Activated naive CD4-positive, alpha-beta T cell treated with anti-CD3 and anti-CD28 coated beads, Interleukin-2, amount 50 U/mL, for 72 hours (primary cell): ENCODE results near the gene ITGA8. TPM values are rescaled to one million over a fixed set of nuclear protein-coding genes. Genes with fewer than 3 reads are reported as not detected.

Experiments
- ATAC-seq, 2 donors: fragments of 150-1000 bp; cut with Tn5 transposase; 2 replicates each; pipeline ENCODE4 v1.10.0; 2021; ENCODE audit warnings: mild to moderate bottlenecking in 2 of 2, moderate library complexity in 2 of 2
- DNase-seq, 2 donors: peaks; one replicate each; pipeline ENCODE4 v3.0.0; 2021 to 2022; ENCODE audit warnings: low spot score in 2 of 2
- H3K27ac Mint-ChIP-seq, 2 donors: one replicate each; pipeline ENCODE4 v1.8.0; 2022; ENCODE audit warnings: mild to moderate bottlenecking in 2 of 2, mixed read lengths in 2 of 2
- H3K36me3 Mint-ChIP-seq, 2 donors: one replicate each; pipeline ENCODE4 v1.8.0; 2022; ENCODE audit warnings: mixed read lengths in 2 of 2
- H3K9me3 Mint-ChIP-seq, 2 donors: one replicate each; pipeline ENCODE4 v1.8.0; 2022; ENCODE audit warnings: mixed read lengths in 2 of 2
- total RNA-seq, 2 donors: library from RNA; stranded (reverse); gene quantifications; one replicate each; pipeline ENCODE4 v1.2.3, GENCODE V29; 2022

The ITGA8 gene
- total RNA-seq, 2 donors from 2014 or later: not detected

DNA sequence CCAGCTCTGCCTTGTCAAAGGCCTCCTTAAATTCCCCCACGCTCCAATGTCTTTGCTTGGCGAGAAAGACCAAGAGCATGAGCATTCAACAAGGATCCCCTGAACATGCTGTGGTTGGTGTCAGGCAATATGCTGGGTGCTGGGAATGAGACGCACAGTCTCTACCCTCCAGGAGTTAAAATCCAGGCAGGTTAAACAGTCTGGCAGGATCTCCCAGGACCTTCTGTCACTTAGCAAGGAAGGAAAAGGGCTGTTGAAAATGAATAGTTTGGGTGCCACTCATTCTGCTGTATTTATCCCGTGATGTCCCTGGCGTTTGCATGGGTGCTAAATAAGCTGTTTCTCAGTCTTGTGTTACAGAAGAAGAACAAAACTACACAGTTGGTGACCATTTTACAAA, 21.9 kb upstream of the ITGA8 start:
- ATAC-seq: no peak
- Mint-ChIP-seq H3K27ac (no peak overlapping the region), H3K9me3 (no peaks in the 10 kb centered on the region), H3K36me3 (no peaks in the 10 kb centered on the region)
- DNase-seq: no peak

DNA sequence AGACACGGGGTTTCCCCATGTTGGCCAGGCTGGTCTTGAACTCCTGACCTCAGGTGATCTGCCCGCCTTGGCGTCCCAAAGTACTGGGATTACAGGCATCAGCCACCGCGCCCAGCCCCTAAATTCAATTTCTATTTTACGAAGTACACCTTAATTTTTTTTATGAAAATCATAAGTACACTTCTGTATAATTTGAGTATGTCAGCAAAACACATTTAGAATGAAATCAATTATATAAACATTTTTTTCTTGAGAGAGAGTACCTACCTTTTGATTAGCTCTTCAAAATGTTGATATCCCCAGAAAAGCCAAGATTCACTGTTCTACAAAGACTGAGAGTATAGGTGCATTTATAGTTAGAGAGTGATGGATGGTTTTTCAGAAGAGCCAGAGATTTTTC, 20.5 kb upstream of the ITGA8 start:
- ATAC-seq (no peak), DNase-seq (no peak)
- Mint-ChIP-seq H3K27ac (no peak overlapping the region), H3K9me3 (no peaks in the 10 kb centered on the region), H3K36me3 (no peaks in the 10 kb centered on the region)

DNA sequence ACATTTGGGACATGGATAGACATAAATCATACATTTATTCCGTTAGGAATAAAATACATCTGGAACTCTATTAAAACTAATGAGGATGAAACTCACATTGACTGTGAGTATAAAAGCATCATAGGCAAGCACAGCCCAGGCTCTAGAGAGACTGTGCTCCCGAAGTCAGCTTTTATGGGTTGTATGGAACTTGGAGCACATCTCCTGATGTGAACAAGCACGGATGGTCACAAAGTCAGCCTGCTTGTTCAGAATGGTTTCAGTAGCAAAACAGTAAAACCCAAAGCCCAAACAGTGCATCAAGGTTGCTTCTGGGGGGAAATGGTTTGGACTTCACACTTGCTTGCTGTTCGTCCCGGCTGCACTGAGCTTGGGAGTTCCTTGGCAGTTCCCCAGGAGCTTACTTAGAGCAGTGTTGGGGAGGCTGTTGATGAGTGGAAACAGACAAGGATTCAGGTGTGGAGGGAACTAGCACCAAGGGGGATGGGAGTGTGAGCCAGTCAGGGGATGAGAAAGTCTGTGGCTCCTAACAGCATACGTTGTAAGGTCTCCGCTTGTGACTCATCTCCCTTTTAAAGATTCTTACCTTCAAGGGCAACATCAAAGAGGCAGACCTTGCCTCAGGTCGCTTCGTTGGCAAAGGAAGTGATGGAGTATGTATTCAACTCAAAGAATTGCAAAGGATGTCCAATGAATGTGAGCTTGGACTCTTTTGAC, 19.7 kb upstream of the ITGA8 start:
- no peak overlapping the region for H3K27ac Mint-ChIP-seq
- H3K36me3 Mint-ChIP-seq: no peaks in the 10 kb centered on the region
- no peak for DNase-seq
- no peaks in the 10 kb centered on the region for H3K9me3 Mint-ChIP-seq
- no peak for ATAC-seq

DNA sequence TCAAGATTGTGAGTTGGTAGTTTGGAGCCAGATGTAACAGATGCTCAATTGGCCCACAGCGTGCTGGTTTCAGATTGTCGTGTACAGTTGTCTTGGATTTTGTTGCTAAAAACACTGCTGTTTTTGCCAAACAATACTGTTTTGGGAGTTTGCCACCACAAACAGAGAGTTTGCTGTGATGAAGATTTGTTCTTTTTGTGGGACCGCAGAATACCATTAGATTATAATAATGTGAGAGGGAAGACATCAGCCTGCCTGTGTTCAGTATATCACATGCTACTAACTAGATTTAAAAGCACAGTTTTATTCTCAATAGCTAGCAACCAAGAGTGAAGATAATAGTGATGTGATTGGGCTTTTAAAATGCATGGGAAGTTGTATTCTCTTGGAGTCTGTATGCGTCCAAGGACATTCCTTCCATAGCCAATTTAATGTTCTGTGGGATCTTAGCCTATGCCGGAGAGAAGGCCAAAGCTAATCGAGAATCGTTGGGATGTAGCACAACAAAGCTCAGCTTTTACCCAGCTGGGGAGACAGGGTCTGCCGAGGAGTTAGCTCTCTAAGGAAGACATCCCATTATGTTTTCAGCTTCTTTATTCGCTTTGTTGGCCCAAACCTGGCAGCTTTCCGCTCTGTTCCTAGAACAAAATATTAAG, 18.7 kb upstream of the ITGA8 start:
- Mint-ChIP-seq H3K9me3 (no peaks in the 10 kb centered on the region), H3K27ac (no peak overlapping the region), H3K36me3 (no peaks in the 10 kb centered on the region)
- ATAC-seq (no peak), DNase-seq (no peak)

DNA sequence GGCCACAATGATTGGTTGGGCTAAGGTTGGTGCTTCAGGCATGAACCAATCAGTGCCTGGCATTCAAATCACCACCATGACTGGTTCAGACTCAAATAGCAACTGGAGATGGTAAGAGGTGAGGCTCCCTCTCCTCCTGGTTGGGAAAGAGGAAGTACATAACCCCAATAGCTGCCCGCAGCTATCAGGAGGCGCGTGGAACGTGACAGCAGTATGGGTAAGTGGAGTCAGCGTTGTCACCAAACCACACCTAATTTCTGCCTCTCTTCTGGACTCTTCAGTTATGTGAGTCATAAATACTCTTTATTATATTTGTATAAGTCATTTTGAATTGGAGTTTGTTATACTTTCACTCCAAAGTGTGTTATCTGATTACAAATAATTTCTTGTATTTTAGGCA, 17.9 kb upstream of the ITGA8 start:
- no peak for ATAC-seq
- Mint-ChIP-seq H3K27ac (no peak overlapping the region), H3K9me3 (no peaks in the 10 kb centered on the region), H3K36me3 (no peaks in the 10 kb centered on the region)
- DNase-seq: no peak

DNA sequence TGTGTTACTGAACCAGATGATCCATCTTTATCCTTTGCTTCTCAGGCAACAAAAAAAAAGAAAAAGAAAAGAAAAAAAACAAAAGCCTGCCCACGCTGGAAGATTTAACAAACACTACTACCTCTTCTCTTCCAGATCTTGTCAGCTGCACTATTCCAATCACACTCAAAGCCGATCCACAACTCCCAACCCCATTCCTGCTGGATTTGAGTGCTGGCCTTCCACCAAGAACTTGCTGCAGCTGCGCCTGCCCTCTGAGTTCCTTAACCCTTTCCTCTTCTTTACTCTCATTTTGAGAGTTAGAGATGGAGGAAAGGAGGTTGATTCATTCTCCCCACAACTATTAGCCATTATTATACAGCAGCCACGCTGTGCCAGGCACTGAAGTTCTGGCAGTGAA, 16.0 kb upstream of the ITGA8 start:
- Mint-ChIP-seq H3K27ac (no peak overlapping the region), H3K36me3 (no peaks in the 10 kb centered on the region), H3K9me3 (peaks cover 0 to 5% of the 10 kb centered on the region in 2 donors)

DNA sequence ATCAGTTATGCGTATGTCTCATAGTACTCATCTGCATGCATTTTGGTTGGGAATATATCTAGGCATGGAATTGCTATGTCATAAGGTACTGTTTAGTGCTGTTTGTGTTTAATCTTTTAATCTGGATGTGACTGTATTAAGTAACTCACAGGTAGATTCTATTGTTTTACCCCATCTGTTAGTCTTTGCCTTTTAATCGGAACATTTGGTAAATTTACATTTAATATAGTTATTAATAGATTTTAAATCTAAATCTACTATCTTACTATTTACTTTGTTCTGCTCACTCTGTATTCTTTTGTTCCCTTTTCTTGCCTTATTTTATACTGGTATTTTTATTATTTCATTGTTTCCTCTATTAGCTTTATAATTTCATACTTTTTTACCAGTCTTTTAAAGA, 10.6 kb upstream of the ITGA8 start:
- ATAC-seq: no peak

More for the DNA sequence above, 16.0 kb upstream of the ITGA8 start:
- no peak for ATAC-seq
- DNase-seq: no peak

DNA sequence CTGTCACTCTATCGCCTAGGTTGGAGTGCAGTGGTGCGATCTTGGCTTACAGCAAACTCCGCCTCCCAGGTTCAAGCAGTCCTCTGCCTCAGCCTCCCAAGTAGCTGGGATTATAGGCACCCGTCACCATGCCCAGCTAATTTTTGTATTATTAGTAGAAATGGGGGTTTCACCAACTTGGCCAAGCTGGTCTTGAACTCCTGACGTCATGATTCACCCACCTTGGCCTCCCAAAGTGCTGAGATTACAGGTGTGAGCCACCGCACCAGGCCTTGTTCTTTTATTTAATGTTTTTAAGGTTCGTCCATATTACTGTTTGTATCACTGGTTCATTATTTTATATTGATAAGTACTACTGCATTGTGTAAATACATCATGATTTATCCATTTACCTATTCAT, 10.2 kb upstream of the ITGA8 start:
- ATAC-seq: no peak
- no peaks in the 10 kb centered on the region for H3K36me3 Mint-ChIP-seq
- no peak for DNase-seq
- H3K27ac Mint-ChIP-seq: no peak overlapping the region
- H3K9me3 Mint-ChIP-seq: peaks cover 0 to 16% of the 10 kb centered on the region in 2 donors

More for the DNA sequence above, 10.6 kb upstream of the ITGA8 start:
- Mint-ChIP-seq H3K27ac (no peak overlapping the region), H3K9me3 (peaks cover 0 to 16% of the 10 kb centered on the region in 2 donors), H3K36me3 (no peaks in the 10 kb centered on the region)
- DNase-seq: no peak

DNA sequence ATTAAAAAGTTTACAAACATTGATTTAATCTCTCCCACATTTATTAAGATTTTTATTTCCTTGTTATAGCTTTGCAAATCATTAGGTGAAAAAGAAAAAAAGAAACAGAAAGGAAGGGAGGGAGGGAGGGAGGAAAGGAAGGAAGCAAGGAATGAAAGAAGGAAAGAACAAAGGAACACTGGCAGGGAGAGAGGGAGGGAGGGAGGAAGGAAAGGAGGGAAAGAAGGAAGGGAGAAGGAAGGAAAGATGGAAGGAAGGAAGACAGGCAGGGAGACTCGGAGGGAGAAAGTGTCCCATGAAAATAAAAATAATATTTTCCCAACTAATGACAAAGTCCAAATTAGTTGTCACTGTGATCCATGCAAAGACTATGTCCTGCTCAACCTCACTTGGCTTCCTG, 6.3 kb upstream of the ITGA8 start:
- no peak for DNase-seq
- ATAC-seq: no peak
- Mint-ChIP-seq H3K9me3 (peaks cover 0 to 14% of the 10 kb centered on the region in 2 donors), H3K27ac (no peak overlapping the region), H3K36me3 (no peaks in the 10 kb centered on the region)

DNA sequence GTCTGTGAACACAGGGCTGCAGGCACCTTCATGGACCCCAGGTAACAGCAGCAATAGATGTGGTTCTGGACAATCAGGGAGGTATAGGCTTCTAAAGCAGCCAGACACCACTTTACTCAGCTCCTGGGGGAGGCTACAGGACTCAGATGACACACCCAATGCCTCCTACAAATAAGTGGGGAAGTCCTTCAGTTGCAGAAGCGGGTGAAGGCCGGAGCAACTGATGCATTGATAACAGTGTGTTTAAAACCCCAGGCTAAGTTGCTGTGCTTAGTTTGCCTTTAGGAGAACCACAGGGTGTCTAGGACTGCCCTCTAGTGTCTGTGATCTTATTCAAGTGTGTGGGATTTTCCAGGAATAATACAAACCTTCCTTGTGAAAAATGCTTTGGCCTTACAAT, 5.9 kb upstream of the ITGA8 start:
- ATAC-seq (no peak), DNase-seq (no peak)
- peaks cover 0 to 11% of the 10 kb centered on the region in 2 donors for H3K9me3 Mint-ChIP-seq
- H3K27ac Mint-ChIP-seq: no peak overlapping the region
- no peaks in the 10 kb centered on the region for H3K36me3 Mint-ChIP-seq

DNA sequence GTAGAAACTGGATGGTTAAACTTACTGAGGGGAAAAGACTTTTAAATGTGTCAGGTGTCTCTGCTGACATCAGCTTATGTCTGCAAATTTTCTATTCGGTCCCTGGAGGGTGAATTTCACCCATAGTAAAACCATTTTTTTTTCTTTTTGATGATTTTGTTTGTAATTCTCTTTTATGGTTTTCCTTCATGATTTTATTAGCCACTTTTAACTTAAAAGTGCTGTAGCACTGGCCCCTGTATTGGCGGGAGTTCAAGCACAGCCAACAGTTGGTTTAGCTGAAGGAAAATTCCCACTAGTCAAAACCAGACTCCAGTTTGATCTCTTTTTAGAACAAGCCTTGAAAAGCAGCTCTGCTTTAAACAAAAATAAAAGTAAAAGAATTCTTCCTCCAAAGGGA, 5.0 kb upstream of the ITGA8 start:
- DNase-seq: no peak
- ATAC-seq: no peak
- Mint-ChIP-seq H3K36me3 (no peaks in the 10 kb centered on the region), H3K9me3 (peaks cover 0 to 11% of the 10 kb centered on the region in 2 donors), H3K27ac (no peak overlapping the region)

DNA sequence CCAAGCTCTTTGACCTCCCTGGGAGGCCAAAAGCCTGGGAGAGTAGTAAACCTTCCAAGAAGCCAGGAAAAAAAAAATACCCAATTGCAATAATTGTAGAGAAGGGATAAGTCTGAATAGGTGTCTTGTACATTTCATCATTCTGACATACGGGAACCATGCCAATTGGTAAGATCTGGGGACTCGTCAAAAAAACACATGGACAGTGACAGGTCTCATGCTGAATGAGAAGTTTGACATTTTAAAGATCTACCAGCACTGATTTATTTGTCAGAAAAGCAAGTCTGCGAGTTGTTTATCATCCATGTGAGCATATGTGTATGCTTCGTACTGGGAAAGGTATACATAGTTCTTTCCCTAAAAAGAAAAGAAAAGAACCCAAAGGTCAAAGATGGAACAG, 4.1 kb upstream of the ITGA8 start:
- DNase-seq (no peak), ATAC-seq (no peak)
- Mint-ChIP-seq H3K27ac (no peak overlapping the region), H3K9me3 (peaks cover 0 to 6% of the 10 kb centered on the region in 2 donors), H3K36me3 (peaks cover 0 to 1% of the 10 kb centered on the region in 2 donors)

DNA sequence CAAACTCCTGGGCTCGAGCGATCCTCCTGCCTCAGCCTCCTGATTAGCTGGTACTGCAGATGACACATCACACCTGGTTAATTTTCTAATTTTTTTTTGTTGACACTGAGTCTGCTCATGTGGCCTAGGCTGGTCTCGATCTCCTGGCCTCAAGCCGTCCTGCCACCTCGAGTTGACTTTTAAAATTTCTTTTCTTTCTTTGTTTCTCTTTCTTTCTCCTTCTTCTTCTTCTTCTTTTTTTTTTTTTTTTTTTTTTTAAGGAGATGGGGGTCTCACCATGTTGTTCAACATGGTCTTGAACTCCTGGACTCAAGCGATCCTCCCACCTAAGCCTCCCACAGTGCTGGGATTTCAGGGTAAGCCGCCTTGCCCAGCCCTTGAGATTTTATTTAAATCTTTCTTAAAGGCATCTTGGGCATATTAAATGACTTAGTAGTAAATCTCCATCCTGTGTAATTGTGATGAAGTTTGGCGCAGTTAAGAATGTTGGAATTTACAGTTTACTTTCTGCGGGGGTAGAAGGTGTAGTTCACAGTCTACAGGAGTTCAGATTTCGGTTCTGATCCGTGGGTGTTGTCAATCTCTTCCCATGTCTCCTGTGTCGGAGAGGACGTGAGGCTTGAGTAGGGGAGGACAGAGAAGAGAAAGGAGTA, 1.0 kb upstream of the ITGA8 start:
- Mint-ChIP-seq H3K27ac (no peak overlapping the region), H3K36me3 (peaks cover 0 to 5% of the 10 kb centered on the region in 2 donors), H3K9me3 (no peaks in the 10 kb centered on the region)
- no peak for DNase-seq
- no peak for ATAC-seq

DNA sequence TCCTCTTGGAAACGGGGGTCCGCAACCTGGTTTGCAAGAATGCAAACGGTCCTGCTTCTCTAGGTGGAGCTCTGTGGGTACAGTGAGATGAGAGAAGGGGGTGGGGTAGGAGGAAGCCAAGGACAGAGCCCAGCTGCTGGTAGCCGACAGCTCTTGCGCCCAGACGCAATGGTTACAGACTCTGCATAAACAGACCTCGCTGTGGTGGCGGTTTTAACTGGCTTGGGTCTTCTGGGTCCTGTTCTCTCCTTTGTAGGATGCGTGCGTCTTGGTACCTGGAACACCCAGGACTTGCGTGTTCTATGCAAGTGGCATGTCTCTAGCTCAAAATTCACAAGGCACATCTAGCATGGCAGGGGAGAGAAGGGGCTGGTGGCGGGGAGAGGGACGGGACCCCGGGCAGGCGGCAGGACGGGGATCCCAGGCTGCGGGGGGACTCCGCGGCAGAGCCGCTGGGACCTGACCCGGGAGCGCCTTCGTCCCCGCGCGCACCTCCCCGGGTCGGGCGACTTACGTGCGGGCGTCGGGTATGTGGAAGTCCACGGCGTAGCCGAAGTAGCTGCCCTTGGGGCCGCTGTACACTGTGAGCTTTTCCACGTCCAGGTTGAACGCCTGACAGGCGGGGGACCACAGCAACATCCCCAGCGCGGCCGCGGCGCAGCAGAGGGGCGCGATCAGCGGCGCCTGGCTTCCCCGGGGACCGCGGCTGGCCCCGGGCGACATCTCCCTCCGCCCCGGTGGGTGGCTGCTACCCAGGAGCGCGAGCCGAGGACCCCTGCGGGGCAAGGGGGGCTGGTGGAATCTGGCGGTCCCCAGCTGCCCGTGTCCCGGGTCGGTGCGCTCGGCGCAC, 448 bp downstream of the ITGA8 start:
- no peaks in the 10 kb centered on the region for H3K9me3 Mint-ChIP-seq
- ATAC-seq: peak in 1 of 2 donors; percentile 37
- H3K36me3 Mint-ChIP-seq: peaks cover 0 to 5% of the 10 kb centered on the region in 2 donors
- no peak for DNase-seq
- H3K27ac Mint-ChIP-seq: no peak overlapping the region

DNA sequence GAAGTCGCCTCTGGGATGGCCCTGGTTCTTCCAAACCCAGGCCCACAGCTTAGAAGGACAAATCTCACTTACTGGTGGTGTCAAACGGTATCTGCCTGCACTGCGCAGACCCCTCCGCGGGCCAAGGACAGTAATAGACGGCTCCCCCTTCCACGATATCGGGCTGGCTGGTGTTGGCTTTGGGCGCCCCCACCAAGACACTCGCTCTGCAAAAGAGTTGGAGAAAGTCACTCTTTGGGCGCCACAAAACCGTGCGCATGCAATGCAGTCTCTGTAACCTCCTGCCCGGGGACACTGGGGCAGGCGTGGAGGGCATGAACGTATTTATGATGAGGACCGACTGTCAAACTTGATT, 1.1 kb downstream of the ITGA8 start:
- DNase-seq (no peak), ATAC-seq (no peak)
- H3K27ac Mint-ChIP-seq: no peak overlapping the region
- H3K36me3 Mint-ChIP-seq: peaks cover 0 to 5% of the 10 kb centered on the region in 2 donors
- no peaks in the 10 kb centered on the region for H3K9me3 Mint-ChIP-seq

DNA sequence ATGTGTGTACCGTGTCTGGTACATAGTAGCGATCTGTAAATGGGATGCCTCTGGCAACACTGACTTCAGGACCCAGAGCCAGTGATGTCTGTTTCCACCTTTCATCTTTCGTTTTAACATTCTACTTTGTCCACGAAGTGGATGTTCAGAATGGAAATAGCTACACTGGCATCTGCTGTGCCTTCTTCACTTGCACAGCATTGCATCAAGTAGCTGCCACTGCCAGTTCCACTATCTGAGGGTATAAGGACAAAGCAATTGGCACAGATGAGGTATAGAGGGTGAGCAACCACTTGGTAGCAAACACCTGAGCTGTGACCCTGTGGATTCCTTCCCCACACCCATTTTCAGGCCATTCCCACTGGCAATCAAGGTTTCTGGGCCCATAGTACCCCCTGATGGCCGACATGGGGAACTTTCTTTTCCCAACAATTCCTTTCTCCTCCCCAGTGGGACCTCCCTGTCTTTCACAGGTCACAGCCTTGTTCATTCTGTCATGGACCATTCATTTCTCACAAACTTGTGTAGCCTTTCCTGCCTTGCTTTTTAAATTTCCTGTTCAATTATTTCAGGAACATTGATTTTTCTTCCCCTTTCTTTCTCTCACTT, 4.0 kb downstream of the ITGA8 start:
- peaks cover 0 to 5% of the 10 kb centered on the region in 2 donors for H3K36me3 Mint-ChIP-seq
- no peak for ATAC-seq
- H3K27ac Mint-ChIP-seq: no peak overlapping the region

More for the DNA sequence above, 4.0 kb downstream of the ITGA8 start:
- H3K9me3 Mint-ChIP-seq: no peaks in the 10 kb centered on the region
- DNase-seq: no peak
